Mucosa of stomach (tissue), 1 donor: Measurements from ENCODE around the gene SRMS.

Source experiments
- H3K27me3 ChIP-seq: one replicate; pipeline ENCODE4 v1.7.0; 2013; ENCODE audit warnings: mild to moderate bottlenecking, low read length; ENCODE audit not compliant: control insufficient read depth, insufficient read depth
- H3K36me3 ChIP-seq: one replicate; pipeline ENCODE4 v1.7.0; 2013; ENCODE audit warnings: low read length; ENCODE audit not compliant: control insufficient read depth, insufficient read depth
- H3K4me1 ChIP-seq: one replicate; pipeline ENCODE4 v1.7.0; 2013; ENCODE audit warnings: mild to moderate bottlenecking, low read length; ENCODE audit not compliant: control insufficient read depth, insufficient read depth
- H3K4me3 ChIP-seq: one replicate; pipeline ENCODE4 v1.7.0; 2013; ENCODE audit warnings: low read length
- H3K9ac ChIP-seq: one replicate; pipeline ENCODE4 v1.7.0; 2013; ENCODE audit warnings: mild to moderate bottlenecking, low read length, moderate library complexity
- H3K9me3 ChIP-seq: one replicate; pipeline ENCODE4 v1.7.0; 2013; ENCODE audit warnings: mild to moderate bottlenecking, low read length, moderate library complexity; ENCODE audit not compliant: control insufficient read depth
- donor health status: Pancreatic carcinoma.

SRMS gene, protein sequence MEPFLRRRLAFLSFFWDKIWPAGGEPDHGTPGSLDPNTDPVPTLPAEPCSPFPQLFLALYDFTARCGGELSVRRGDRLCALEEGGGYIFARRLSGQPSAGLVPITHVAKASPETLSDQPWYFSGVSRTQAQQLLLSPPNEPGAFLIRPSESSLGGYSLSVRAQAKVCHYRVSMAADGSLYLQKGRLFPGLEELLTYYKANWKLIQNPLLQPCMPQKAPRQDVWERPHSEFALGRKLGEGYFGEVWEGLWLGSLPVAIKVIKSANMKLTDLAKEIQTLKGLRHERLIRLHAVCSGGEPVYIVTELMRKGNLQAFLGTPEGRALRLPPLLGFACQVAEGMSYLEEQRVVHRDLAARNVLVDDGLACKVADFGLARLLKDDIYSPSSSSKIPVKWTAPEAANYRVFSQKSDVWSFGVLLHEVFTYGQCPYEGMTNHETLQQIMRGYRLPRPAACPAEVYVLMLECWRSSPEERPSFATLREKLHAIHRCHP

DNA sequence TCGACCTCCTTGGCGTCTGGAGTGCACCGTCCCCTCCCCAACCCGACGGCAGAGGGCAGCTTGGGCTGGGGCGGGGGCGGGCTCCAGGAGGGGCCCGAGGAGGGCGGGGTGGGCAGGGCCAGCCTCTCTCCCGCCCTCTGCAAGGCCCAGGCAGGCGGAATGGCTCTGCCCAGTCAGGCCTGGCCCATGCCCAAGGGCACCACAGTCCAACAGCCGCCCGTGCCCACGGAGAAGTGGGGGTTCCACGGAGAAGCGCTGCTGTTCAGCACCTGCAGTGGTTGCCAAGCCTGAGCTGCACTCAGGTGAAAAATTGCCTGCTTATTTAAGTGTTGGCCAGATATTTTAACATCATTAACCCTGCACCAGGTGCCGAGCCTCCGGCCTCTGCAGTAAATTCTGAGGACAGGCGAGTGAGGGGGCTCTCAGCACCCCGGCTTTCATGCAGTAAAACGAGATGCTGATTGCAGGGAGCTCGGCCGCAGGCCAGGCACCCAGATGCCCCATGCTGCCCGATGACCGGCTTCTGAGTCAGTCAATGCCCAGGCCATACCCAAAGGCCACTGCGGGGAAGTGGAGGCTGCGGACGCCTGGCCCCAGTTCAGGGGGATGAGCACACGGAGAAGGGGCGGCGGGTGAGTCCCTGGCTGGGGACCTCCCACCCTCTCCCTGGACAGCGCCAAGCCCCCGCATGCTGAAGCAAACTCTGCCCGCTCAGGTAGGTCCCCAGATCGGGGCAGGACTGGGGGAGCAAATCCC lies at the start of gene SRMS:
TSS of gene SRMS (minus strand) at position 25 of the 756 bp plus-strand sequence. CDS start 286 bp downstream, outside the sequence.
- H3K4me3 ChIP-seq = no peak within 1 kb of the TSS
- H3K4me1 ChIP-seq = peaks cover 25% of the 10 kb centered on the region
- H3K27me3 ChIP-seq = peaks cover 42% of the 10 kb centered on the region
- H3K9ac ChIP-seq = no peak within 1 kb of the TSS
- no peaks in the 10 kb centered on the region for H3K36me3 ChIP-seq
- no peaks in the 10 kb centered on the region for H3K9me3 ChIP-seq

DNA sequence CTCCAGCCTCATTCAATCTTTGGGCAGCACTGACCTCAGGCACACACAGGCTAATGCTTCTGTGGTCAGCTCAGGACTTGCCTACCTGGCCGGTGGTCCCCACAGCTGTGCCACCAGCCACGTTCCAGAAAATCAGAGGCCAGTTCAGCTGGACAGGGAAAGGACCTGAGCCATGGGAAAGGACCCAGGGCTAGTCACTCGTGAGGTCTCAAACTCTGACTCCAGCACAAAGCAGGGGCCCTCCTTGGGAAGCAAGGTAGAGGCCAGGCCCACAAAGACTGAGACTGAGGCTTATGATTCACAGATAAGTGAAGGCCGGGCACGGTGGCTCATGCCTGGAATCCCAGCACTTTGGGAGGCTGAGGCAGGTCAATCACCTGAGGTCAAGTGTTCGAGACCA lies 48.9 kb upstream of the SRMS start:
- no peaks in the 10 kb centered on the region for H3K27me3 ChIP-seq
- H3K4me3 ChIP-seq = no peak overlapping the region
- no peaks in the 10 kb centered on the region for H3K4me1 ChIP-seq
- no peaks in the 10 kb centered on the region for H3K9me3 ChIP-seq
- no peaks in the 10 kb centered on the region for H3K36me3 ChIP-seq
- no peak overlapping the region for H3K9ac ChIP-seq

DNA sequence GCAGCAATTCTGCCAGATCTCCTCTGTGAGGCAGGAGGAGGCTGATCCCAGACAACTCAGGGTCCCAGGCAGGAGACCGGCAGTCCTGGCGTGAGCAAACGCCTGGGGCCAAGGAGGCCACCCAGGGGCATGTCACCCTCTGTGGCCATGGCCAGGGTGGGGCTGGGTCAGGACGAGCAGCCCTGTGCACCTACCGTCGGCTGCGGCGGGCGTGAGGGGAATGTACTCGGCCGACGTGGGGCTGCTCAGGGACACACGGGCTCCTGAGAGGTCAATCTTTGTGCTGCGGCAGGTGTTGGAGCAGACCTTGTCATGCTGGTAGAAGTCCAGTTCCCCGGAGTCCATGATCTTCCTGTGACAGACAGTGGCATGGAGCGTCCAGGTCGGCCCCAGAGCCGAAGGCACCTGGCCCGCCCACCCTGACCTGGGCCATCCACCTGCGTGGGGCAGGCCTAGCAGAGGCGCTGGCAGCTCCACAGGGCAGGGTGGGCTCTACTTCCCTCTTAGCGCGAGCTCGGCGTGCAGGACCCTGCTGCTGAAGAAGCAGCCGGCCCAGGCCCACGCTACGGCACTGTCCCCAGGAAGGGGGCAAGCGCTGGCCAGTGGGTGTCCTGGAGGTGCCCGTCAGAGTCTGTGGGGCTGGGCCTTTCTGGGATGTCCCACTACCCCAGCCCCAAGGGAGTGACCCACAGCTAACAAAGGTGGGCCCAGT lies 48.0 kb upstream of the SRMS start:
- Histone ChIP-seq H3K27me3 (no peaks in the 10 kb centered on the region), H3K36me3 (no peaks in the 10 kb centered on the region), H3K4me3 (no peak overlapping the region), H3K9me3 (no peaks in the 10 kb centered on the region), H3K4me1 (no peaks in the 10 kb centered on the region), H3K9ac (no peak overlapping the region)

DNA sequence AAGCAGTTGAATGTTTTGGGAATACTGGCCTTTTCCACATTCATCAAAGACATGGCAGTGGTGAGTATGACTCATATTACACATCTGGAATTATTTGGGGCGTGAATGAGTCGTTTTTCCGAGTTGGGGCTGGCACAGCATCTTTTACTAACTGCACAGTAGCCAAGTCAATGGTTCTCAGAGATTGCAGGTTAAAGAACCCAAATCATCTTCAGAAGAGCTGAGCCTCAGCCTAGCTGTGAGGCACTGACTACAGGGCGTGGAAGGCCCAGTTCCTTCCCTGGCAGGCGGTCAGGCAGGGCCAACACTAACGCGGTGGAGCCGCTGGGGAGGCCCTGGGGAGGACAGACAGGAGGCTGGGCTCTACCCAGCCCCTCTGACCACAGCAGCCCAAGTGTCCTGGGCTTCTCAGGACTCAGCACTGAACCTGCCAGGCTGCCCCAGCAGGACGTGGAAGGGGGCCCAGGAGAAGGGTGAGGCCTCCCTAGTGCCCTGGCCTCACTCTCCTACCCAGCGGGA lies 46.6 kb upstream of the SRMS start:
- no peaks in the 10 kb centered on the region for H3K36me3 ChIP-seq
- no peaks in the 10 kb centered on the region for H3K9me3 ChIP-seq
- H3K4me1 ChIP-seq = no peaks in the 10 kb centered on the region
- no peak overlapping the region for H3K9ac ChIP-seq
- no peaks in the 10 kb centered on the region for H3K27me3 ChIP-seq
- no peak overlapping the region for H3K4me3 ChIP-seq

DNA sequence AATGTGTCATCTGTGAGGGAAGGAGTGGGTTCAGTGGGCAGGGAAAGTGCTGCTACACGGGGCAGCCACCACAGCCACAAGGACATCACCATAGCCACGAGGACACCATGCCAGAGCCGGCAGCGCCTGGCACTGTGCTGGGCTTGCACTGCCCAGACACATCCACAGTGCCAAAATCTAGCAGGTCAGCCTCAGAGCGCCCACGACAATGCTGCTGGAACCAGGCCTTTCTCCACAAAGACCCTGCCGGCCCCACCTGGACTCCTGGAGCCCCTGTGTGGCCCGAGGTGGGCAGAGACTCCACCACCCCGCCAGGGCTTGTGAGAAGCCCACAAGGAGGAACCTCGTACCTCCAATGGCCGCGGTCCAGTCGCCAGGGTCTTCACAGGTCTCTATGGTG lies 45.1 kb upstream of the SRMS start:
- no peaks in the 10 kb centered on the region for H3K4me1 ChIP-seq
- H3K4me3 ChIP-seq = no peak overlapping the region
- no peaks in the 10 kb centered on the region for H3K36me3 ChIP-seq

DNA sequence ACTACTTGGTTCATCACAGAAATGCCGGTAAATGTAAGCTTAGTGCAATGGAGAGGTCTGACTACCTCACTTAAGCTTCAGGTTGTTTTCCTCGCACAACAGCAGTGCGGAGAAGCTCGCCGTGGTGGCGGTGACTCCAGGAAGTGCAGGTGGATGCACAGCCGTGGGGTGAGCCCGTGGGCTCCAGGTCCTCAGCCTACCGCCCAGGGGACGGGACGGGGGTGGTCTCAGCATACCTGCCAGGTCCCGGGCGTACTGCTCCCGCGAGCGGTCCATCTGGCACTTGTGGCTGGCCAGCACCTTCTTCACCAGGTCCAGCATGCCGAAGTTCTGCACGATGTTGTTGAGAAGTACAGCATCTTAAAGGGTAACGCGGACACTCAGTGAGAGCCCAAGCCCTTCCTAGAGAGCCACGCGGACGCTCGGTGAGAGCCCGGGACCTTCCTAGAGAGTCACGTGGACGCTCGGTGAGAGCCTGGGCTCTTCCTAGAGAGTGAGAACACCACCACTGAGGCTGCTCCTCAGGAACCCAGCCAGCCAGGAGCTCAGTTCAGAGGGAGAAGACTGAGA lies 44.3 kb upstream of the SRMS start:
- H3K4me1 ChIP-seq = no peaks in the 10 kb centered on the region
- H3K4me3 ChIP-seq = no peak overlapping the region
- H3K27me3 ChIP-seq = no peaks in the 10 kb centered on the region
- no peaks in the 10 kb centered on the region for H3K36me3 ChIP-seq
- H3K9ac ChIP-seq = no peak overlapping the region
- no peaks in the 10 kb centered on the region for H3K9me3 ChIP-seq

More for the DNA sequence above, 45.1 kb upstream of the SRMS start:
- Histone ChIP-seq H3K9me3 (no peaks in the 10 kb centered on the region), H3K27me3 (no peaks in the 10 kb centered on the region), H3K9ac (no peak overlapping the region)

DNA sequence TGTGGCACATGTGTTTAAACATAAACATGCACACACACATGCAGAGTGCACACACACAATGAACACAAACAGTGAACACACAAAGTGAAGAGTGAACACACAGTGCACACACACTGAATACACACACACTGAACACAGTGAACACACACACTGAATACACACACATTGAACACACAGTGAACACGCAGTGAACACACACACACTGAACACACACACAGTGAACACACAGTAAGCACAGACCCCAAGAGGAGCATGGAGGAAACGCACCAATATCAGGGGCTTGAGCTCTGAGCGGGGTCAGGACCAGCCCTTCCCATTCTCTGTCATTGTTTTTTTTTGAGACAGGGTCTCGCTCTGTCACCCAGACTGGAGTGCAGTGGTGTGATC lies 43.6 kb upstream of the SRMS start:
- H3K9ac ChIP-seq = no peak overlapping the region
- no peaks in the 10 kb centered on the region for H3K4me1 ChIP-seq
- H3K9me3 ChIP-seq = no peaks in the 10 kb centered on the region
- H3K4me3 ChIP-seq = no peak overlapping the region
- H3K36me3 ChIP-seq = no peaks in the 10 kb centered on the region
- H3K27me3 ChIP-seq = no peaks in the 10 kb centered on the region

DNA sequence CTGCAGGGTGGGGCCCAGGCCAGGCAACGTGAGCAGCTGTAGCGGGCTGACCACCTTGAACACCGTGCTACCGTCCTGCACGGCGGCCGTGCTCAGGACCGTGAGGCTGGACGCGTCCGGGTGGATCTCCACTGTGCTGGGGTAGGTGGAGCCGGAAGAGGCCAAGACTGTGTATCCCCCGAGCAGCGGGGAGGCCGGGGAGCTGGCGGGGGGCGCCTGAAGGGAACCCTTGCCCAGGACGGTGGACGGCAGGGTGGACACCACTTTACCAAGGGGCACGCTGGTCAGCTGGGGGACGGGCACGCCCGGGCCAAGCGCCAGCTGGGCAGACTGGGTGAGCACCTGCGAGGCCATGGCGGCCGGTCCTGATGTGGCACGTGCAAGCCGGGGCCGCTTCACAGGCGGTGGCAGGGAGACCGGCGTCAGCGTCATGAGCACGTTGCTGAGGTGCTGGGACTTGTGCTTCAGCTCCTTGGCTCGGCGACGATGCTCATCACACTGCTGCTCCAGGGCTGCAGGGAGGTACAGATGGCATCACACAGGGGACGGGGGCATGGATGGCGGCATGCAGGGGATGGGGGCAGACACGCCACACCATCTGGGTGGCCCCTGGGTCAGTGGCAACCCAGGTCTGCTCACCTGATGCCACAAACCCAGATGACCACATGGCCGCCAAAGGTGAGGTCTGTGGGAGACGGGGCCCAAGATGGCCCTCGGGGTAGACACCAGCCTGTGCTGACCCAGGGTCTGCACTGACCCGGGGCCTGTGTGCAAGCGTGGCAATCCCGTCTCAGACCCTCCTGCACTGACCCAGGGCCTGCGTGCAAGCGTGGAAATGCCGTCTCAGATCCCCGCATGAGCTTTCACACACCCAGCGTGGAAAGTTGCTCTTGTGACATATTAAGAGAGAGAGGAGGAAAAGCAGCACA lies 42.9 kb upstream of the SRMS start:
- Histone ChIP-seq H3K9ac (no peak overlapping the region), H3K4me3 (no peak overlapping the region), H3K27me3 (no peaks in the 10 kb centered on the region), H3K4me1 (no peaks in the 10 kb centered on the region), H3K9me3 (no peaks in the 10 kb centered on the region), H3K36me3 (no peaks in the 10 kb centered on the region)

DNA sequence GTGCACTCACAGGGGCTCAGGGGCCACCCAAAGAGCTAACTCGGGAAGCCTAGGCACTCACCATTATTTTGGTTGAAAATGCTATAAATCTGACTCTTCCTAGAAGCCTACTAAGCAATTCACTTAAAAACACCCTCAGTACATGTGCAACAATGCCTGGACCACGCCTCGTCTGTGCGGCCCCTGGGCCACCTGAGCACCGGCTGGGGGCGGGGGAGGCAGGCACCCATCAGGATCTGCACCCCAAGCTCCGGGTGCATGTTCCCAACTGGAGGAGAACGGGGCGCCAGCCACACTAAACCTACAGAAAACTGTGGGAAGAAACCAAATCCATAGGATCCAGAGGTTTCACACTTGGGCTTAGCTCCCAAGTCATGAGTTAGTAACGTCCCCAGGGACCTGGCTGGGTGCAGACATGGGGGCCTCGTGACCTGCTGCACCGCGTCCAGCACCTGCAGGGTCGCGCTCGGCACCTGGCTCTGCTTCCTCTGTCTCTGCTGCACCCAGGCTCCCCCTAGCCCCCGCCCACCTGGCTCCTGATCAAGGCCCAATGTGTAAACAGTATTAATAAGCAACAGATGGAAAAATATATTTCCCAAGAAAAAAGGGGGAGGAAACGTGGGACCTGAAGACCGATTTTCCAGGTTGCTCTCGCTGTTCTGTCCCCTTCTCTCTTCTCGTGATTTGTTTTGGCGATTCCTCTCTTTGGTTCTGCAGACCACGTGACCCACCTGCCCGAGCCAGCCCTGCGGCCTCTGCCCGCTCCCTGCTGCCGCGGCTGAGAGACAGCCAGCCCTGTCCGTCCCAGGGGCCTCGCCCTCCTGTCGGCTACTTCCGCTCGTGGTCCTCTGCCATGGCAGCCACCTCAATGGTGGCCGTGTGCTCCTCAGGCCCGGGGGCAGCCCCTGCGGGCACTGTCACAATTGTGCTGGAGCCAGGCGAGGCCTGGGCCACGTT lies 42.0 kb upstream of the SRMS start:
- Histone ChIP-seq H3K36me3 (no peaks in the 10 kb centered on the region), H3K27me3 (no peaks in the 10 kb centered on the region), H3K9ac (no peak overlapping the region), H3K9me3 (no peaks in the 10 kb centered on the region), H3K4me3 (no peak overlapping the region), H3K4me1 (no peaks in the 10 kb centered on the region)

DNA sequence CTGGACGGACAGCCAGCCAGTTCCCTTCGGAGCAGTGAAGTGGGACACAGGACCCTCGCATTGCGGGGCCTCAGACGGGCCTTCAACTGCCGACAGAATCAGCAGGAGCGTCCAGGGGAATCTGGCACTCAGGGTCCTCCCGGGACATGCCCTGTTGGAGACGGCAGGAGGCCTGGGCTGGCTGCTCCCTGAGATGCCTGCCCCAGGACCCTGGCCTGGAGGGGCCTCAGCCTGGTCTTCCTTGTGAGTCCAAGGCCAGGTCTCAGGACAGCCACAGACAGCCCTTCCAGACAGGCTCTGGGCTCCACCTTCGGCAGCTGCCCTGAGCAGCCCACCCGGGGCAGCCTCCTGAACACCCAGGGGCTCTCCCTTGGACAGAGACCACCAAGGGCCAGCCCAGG lies 41.1 kb upstream of the SRMS start:
- no peaks in the 10 kb centered on the region for H3K27me3 ChIP-seq
- H3K9me3 ChIP-seq = no peaks in the 10 kb centered on the region
- H3K36me3 ChIP-seq = no peaks in the 10 kb centered on the region
- no peaks in the 10 kb centered on the region for H3K4me1 ChIP-seq
- H3K9ac ChIP-seq = no peak overlapping the region
- no peak overlapping the region for H3K4me3 ChIP-seq
